Pancreas (tissue), 10 donors: ENCODE measurements around the gene ARL8B. TPM values are rescaled to one million over a fixed set of nuclear protein-coding genes. Genes with fewer than 3 reads are reported as not detected.
"Not testable (repeated sequence)": the region's sequence is repeated elsewhere in the genome, so short reads cannot be mapped to it uniquely, and the experiment has no call there.

ENCODE experiments used
- ATAC-seq, 4 donors: fragments of 200-7000 bp; cut with Tn5 transposase; one replicate each; pipeline versions ENCODE4 v1.8.0 to v1.9.1; 2020; ENCODE audit warnings: mild to moderate bottlenecking in 4 of 4, moderate library complexity in 4 of 4
- DNase-seq, 6 donors: peaks; one replicate each; pipeline ENCODE4 v3.0.0-alpha.2; 2020
- FAIRE-seq: peaks from 2 replicates; lab custom pipeline; 2012; peaks lifted over from hg19 to GRCh38; lab: Jason Lieb, UNC
- H3K27ac ChIP-seq, 4 donors: fragments of 200-600 bp; sonication (generic); 1 replicate in 3 of 4; 2 replicates in 1 of 4; pipeline versions ENCODE4 v1.5.0 to v1.8.0; 2020
- H3K27me3 ChIP-seq, 4 donors: fragments of 200-600 bp; one replicate each; pipeline ENCODE4 v1.8.0; 2021
- H3K36me3 ChIP-seq, 3 donors: fragments of 200-600 bp; sonication (generic) in 1 of 3; one replicate each; pipeline versions ENCODE4 v1.5.0 to v1.8.0; 2020 to 2021
- H3K4me1 ChIP-seq, 3 donors: fragments of 200-600 bp; one replicate each; pipeline ENCODE4 v1.8.0; 2021
- H3K4me3 ChIP-seq, 4 donors: fragments of 200-600 bp; sonication (generic) in 2 of 4; one replicate each; pipeline versions ENCODE4 v1.5.0 to v1.8.0; 2020 to 2021
- H3K9me3 ChIP-seq, 4 donors: fragments of 200-600 bp; one replicate each; pipeline ENCODE4 v1.8.0; 2021
- WGBS, 2 donors: extraction: QIAGEN DNeasy Blood & Tissue Kit; methylation state at CpG; one replicate each; pipeline ENCODE4 v1.1.7; 2013; 5-methylcytosine and 5-hydroxymethylcytosine counted together
- intact Hi-C, 3 donors: fragments of 100-400 bp; cut with DNase I; formaldehyde crosslinking; loops; one replicate each; pipeline versions ENCODE4 v1.11.1 to v1.14.2; 2022
- polyA plus RNA-seq, 2 donors: library from polyadenylated mRNA; stranded (reverse); fragments of 200-250 nt; gene quantifications; one replicate each; pipeline ENCODE4 v1.2.3, GENCODE V29; 2013
- total RNA-seq, 6 donors: library from RNA; stranded (reverse); fragmentation: NEBNext Ultra II Directional in 4 of 6; extraction: Animal tissue kit (Norgen Biotek cat#: 25700) in 4 of 6; gene quantifications; one replicate each; pipeline versions ENCODE4 v1.2.1 to v1.2.4, GENCODE V29; 2021 to 2023
- TF ChIP-seq, protein P1 (sequence below), 4 donors: fragments of 200-600 bp; sonication (generic) in 3 of 4; IDR thresholded peaks; one replicate each; pipeline versions ENCODE4 v1.5.0 to v1.8.0; 2021; ENCODE audit warnings: antibody characterized with exemption in 4 of 4
- donor health status: healthy with polysubstance abuse.
- donor health status: DM: no; HTN: no; CAD: no; lungs with moderate emphysema.
- donor health status: DM: no; HTN: no; CAD: no.
- donor health status: control.
- donor health status: control.
- donor health status: Bipolar disorder and iron deficiency.
- donor health status: DM: yes; HTN: yes; CAD: no.
- donor health status: DM: no; HTN: no; CAD: no.
- donor health status: DM: no; HTN: no; CAD: no.
- donor health status: DM: yes; HTN: yes; CAD: no.

Gene ARL8B
- total and polyA plus RNA-seq, 8 donors = 14.6 to 31.9 (median 24.4) TPM

- Histone ChIP-seq H3K27ac (no peak overlapping the region), H3K4me1 (peaks cover 0 to 7% (median 6%) of the 10 kb centered on the region in 3 donors), H3K4me3 (no peak overlapping the region), H3K36me3 (peaks cover 0 to 23% (median 7%) of the 10 kb centered on the region in 3 donors), H3K9me3 (no peaks in the 10 kb centered on the region), H3K27me3 (no peaks in the 10 kb centered on the region)
- TF ChIP-seq, protein P1, sequence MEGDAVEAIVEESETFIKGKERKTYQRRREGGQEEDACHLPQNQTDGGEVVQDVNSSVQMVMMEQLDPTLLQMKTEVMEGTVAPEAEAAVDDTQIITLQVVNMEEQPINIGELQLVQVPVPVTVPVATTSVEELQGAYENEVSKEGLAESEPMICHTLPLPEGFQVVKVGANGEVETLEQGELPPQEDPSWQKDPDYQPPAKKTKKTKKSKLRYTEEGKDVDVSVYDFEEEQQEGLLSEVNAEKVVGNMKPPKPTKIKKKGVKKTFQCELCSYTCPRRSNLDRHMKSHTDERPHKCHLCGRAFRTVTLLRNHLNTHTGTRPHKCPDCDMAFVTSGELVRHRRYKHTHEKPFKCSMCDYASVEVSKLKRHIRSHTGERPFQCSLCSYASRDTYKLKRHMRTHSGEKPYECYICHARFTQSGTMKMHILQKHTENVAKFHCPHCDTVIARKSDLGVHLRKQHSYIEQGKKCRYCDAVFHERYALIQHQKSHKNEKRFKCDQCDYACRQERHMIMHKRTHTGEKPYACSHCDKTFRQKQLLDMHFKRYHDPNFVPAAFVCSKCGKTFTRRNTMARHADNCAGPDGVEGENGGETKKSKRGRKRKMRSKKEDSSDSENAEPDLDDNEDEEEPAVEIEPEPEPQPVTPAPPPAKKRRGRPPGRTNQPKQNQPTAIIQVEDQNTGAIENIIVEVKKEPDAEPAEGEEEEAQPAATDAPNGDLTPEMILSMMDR (IDR thresholded peaks at IDR 0.05) = no peak
- WGBS, 2 donors = 43 to 49% methylated on average over 2 of the region's 2 CpGs
- DNase-seq (no peak), FAIRE-seq (no peak), ATAC-seq (no peak)
- intact Hi-C loops = no loop called here
Observed at GRCh38 chr3:5169807-5170206, 47.7 kb downstream of the ARL8B start.

DNA sequence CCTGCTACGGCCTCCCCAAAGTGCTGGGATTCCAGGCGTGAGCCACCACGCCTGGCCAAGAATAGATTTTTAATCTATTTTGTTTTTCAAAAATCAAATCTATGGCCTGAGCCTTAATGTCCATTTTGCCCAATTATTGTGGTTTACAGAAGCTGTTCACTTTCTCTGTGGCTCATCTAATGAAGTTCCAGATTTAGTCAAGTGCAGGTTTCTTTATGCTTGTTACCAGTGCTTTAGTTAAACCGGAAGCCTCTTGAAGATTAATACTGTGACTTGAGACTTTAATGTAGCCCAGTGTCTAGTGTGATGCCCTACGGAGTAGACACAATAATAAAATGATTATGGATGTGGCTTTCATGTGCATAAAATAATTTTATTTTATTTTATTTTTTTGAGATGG, 48.9 kb downstream of the ARL8B start:
- TF ChIP-seq, protein P1 (IDR thresholded peaks at IDR 0.05) = no peak
- 98% methylated on average over 5 of the region's 5 CpGs for WGBS, 2 donors
- Histone ChIP-seq H3K4me3 (no peak overlapping the region), H3K27me3 (no peaks in the 10 kb centered on the region), H3K4me1 (peaks cover 0 to 7% (median 6%) of the 10 kb centered on the region in 3 donors), H3K27ac (no peak overlapping the region), H3K36me3 (peaks cover 0 to 31% (median 18%) of the 10 kb centered on the region in 3 donors), H3K9me3 (no peaks in the 10 kb centered on the region)
- DNase-seq = no peak
- no peak for ATAC-seq
- intact Hi-C loops = no loop called here
- no peak for FAIRE-seq

DNA sequence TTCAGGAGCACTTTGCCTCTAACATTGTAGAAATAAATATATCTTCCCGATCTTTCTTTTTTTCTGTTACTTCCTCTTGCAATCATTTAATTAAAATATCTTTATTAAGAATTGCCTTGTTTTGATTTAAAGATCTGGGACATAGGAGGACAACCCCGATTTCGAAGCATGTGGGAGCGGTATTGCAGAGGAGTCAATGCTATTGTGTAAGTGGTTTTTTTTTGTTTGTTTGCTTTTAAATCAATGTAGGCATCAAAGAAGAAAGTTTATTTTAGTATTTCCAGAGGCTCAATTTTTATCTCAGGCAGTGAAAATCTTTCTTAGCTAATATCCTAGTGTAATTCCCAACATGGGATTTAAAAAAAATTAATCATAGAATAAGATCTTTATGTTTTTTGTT, 49.9 kb downstream of the ARL8B start:
- DNase-seq = no peak

DNA sequence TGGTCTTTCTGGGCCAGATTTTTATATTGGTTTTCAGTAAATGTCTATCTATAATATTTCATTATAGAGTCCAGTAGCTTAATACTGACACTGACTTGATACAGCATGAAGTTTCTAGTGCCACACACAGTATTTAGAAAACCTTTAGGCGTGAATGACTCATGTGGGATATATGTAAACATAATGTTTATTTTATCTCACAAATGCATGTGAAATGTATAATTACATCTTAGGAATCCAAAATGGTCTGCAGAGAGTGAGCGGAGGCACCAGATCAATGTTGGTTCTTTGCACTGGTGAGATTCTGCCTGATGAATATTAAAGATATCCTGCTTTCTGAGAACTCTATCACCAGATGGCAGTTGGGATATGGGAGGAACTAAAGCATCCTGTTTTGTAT, 56.9 kb downstream of the ARL8B start:
- H3K9me3 ChIP-seq, DNase-seq, FAIRE-seq, H3K4me3 ChIP-seq, ATAC-seq, H3K27ac ChIP-seq, H3K27me3 ChIP-seq, intact Hi-C loops, H3K4me1 ChIP-seq: not testable (repeated sequence)
- WGBS, 2 donors = 91% methylated on average over 2 of the region's 2 CpGs
- H3K36me3 ChIP-seq = peaks cover 0 to 45% (median 14%) of the 10 kb centered on the region in 3 donors

More for the DNA sequence above, 49.9 kb downstream of the ARL8B start:
- Histone ChIP-seq H3K27me3 (no peaks in the 10 kb centered on the region), H3K4me3 (no peak overlapping the region), H3K36me3 (peaks cover 0 to 36% (median 18%) of the 10 kb centered on the region in 3 donors), H3K9me3 (no peaks in the 10 kb centered on the region), H3K27ac (no peak overlapping the region), H3K4me1 (peaks cover 0 to 7% (median 6%) of the 10 kb centered on the region in 3 donors)
- TF ChIP-seq, protein P1 (IDR thresholded peaks at IDR 0.05) = no peak
- no peak for ATAC-seq
- WGBS, 2 donors = 94 to 97% methylated on average over 4 of the region's 4 CpGs
- intact Hi-C loops = no loop called here
- FAIRE-seq = no peak

DNA sequence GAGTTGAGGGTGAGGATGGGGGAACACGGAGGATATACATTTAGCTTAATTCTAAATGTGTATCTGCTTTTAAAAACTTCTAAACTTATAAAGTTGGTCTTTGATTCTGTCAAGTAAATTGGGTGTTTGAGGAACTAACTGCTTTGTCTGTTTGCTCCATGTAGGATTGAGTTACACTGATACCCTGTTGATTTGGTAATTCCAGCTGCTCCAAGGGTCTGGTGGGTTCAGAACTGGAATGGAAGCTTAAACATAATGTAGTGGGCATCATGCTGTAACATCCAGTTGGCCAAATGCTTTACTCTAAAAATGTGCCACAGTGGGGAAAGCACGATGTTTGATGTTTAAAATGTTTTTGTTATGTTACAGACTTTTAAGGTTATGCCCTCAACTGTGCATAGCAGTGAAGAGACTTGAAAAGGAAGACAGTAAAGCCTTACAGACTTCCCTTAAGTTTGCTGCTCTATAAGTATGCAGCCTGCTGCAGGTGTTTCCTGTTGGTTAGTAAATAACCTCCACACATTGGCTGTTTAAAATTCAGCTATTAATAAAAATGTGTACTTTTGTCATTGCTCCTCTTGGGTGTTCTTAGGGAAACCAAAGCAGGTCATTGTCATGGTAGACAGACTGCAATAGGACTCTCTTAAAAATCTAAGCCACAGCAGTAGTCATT, 59.5 kb downstream of the ARL8B start:
- peaks cover 0 to 32% (median 4%) of the 10 kb centered on the region in 3 donors for H3K36me3 ChIP-seq
- FAIRE-seq (no peak), DNase-seq (no peak), ATAC-seq (no peak)
- 83 to 91% methylated on average over 2 of the region's 2 CpGs for WGBS, 2 donors
- no peak overlapping the region for H3K4me3 ChIP-seq
- H3K4me1 ChIP-seq = peaks cover 0 to 16% (median 3%) of the 10 kb centered on the region in 3 donors
- TF ChIP-seq, protein P1 (IDR thresholded peaks at IDR 0.05) = no peak
- H3K27ac ChIP-seq = no peak overlapping the region
- no peaks in the 10 kb centered on the region for H3K27me3 ChIP-seq
- intact Hi-C loops = loop anchor here in 1 of 3 donors (10.0 kb wide), 1 partner anchor 57 kb away; the partner anchor contains the start of gene ARL8B
- no peaks in the 10 kb centered on the region for H3K9me3 ChIP-seq

- not testable (repeated sequence) for H3K27me3 ChIP-seq, H3K27ac ChIP-seq, ATAC-seq, FAIRE-seq, DNase-seq, H3K4me3 ChIP-seq, H3K9me3 ChIP-seq
- 94 to 98% methylated on average over 12 of the region's 12 CpGs for WGBS, 2 donors
- peaks cover 0 to 20% (median 0%) of the 10 kb centered on the region in 3 donors for H3K36me3 ChIP-seq
- intact Hi-C loops = loop anchor here in 1 of 3 donors (10.0 kb wide), 1 partner anchor 59 kb away; the partner anchor contains the start of gene ARL8B
- H3K4me1 ChIP-seq = peaks cover 0 to 16% (median 3%) of the 10 kb centered on the region in 3 donors
Observed at GRCh38 chr3:5183714-5184113, 61.6 kb downstream of the ARL8B start.
